Nephron progenitor cell (in vitro differentiated cells): ENCODE measurements around the gene TBCB.
A peak's percentile ranks its signal among the peaks of the same experiment; 100 is the strongest.
"Not testable (repeated sequence)": the region's sequence is repeated elsewhere in the genome, so short reads cannot be mapped to it uniquely, and the experiment has no call there.

Experiments
- DNase-seq: peaks from one replicate; pipeline ENCODE4 v3.0.0; 2021
- H3K27ac Mint-ChIP-seq: 2 replicates; pipeline ENCODE4 v1.8.0; 2021; ENCODE audit warnings: mild to moderate bottlenecking, moderate library complexity, mixed read lengths
- H3K27me3 Mint-ChIP-seq: 2 replicates; pipeline ENCODE4 v1.8.0; 2021; ENCODE audit warnings: mild to moderate bottlenecking, low read depth, mixed read lengths; ENCODE audit not compliant: poor library complexity
- H3K36me3 Mint-ChIP-seq: 2 replicates; pipeline ENCODE4 v1.8.0; 2021; ENCODE audit warnings: low read depth, mixed read lengths
- H3K4me1 Mint-ChIP-seq: 2 replicates; pipeline ENCODE4 v1.8.0; 2021; ENCODE audit warnings: mixed read lengths
- H3K4me3 Mint-ChIP-seq: 2 replicates; pipeline ENCODE4 v1.8.0; 2021; ENCODE audit warnings: mild to moderate bottlenecking, moderate library complexity, mixed read lengths
- H3K9me3 Mint-ChIP-seq: 2 replicates; pipeline ENCODE4 v1.8.0; 2021; ENCODE audit warnings: mild to moderate bottlenecking, moderate library complexity, mixed read lengths
- CTCF ChIP-seq: fragments of 200-600 bp; sonication (generic); IDR thresholded peaks from 2 replicates; pipeline ENCODE4 v1.5.0; 2021; ENCODE audit warnings: antibody characterized with exemption

Gene TBCB

DNA sequence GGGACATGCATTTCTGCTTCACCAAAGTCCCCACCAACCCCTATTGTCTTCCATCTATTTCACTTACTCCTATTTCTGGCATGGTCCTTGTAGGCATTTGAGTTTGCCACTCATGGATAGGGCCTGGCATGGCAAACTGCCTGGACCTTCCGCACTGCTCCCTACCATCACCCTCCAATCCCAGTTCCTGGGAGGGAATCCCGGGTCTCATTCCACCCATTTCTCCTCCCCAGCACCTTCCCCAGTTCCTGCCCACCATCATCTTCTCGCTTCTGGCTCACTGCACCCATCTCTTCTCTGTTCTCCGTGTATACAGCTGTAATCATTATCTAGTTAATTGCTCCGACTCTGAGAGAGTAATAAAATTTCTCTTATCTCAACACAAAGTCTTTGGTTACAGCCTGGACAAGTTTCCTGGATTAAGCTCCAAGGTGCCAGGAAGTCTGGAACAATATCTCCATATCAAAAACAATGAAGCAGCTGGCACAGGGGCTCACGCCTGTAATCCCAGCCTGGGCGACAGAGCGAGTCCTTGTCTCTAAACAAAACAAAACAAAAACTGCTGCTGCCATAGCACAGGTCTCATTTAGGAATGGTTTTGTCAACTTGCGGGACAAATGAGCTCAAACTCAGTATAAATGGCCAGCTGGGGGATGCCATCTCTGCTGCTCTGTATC, 54.0 kb downstream of the TBCB start:
- peak overlapping the region; percentile 79 for H3K27ac Mint-ChIP-seq
- TF ChIP-seq CTCF: no peak
- H3K27me3 Mint-ChIP-seq: no peaks in the 10 kb centered on the region
- H3K4me3 Mint-ChIP-seq: no peak overlapping the region
- H3K9me3 Mint-ChIP-seq: no peaks in the 10 kb centered on the region
- no peaks in the 10 kb centered on the region for H3K36me3 Mint-ChIP-seq
- no peak for DNase-seq
- H3K4me1 Mint-ChIP-seq: peaks cover 20% of the 10 kb centered on the region

DNA sequence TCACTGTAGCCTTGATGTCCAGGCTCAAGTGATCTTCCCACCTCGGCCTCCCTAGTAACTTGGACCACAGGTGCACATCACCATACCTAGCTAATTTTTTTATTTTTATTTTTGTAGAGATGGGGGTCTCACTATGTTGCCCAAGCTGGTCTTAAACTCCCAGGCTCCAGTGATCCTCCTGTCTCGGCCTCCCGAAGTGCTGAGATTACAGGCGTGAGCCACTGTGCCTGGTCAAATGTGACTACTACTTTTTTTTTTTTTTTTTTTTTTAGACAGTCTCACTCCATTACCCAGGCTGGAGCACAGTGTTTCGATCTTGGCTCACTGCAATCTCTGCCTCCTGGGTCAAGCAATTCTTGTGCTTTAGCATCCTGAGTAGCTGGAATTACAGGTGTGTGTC, 57.6 kb downstream of the TBCB start:
- no peaks in the 10 kb centered on the region for H3K27me3 Mint-ChIP-seq
- peaks cover 4% of the 10 kb centered on the region for H3K9me3 Mint-ChIP-seq
- H3K4me3 Mint-ChIP-seq: no peak overlapping the region
- peaks cover 20% of the 10 kb centered on the region for H3K4me1 Mint-ChIP-seq
- no peak for DNase-seq
- no peak for TF ChIP-seq CTCF
- no peaks in the 10 kb centered on the region for H3K36me3 Mint-ChIP-seq
- H3K27ac Mint-ChIP-seq: no peak overlapping the region

- H3K4me3 Mint-ChIP-seq, DNase-seq, H3K36me3 Mint-ChIP-seq, H3K27me3 Mint-ChIP-seq, H3K27ac Mint-ChIP-seq, H3K9me3 Mint-ChIP-seq: not testable (repeated sequence)
- peaks cover 20% of the 10 kb centered on the region for H3K4me1 Mint-ChIP-seq
Measured at GRCh38 chr19:36173846-36174245, 58.6 kb downstream of the TBCB start.
